CD14-positive monocyte (primary cell): ENCODE measurements around the gene USO1. TPM values are rescaled to one million over a fixed set of nuclear protein-coding genes. Genes with fewer than 3 reads are reported as not detected.

Source experiments
- DNase-seq, 3 donors: peaks; one replicate each; pipeline ENCODE4 v3.0.0-alpha.2; 2011 to 2022
- H2AFZ ChIP-seq: 2 replicates; pipeline ENCODE4 v1.6.0; 2012; ENCODE audit warnings: mild to moderate bottlenecking, low read depth, low read length, inconsistent platforms; ENCODE audit not compliant: insufficient read depth, poor library complexity, severe bottlenecking
- H3K27ac ChIP-seq, 2 donors: 1 replicate in 1 of 2; 2 replicates in 1 of 2; pipeline ENCODE4 v1.5.1; 2012 to 2013; ENCODE audit warnings: low read length in 2 of 2, control low read depth in 1 of 2, inconsistent platforms in 1 of 2, low read depth in 1 of 2, mild to moderate bottlenecking in 1 of 2
- H3K27me3 ChIP-seq, 2 donors: one replicate each; pipeline versions ENCODE4 v1.6.0 to v1.6.1; 2011 to 2013; ENCODE audit warnings: low read length in 2 of 2; ENCODE audit not compliant: control insufficient read depth in 2 of 2, insufficient read depth in 2 of 2
- H3K36me3 ChIP-seq, 2 donors: replicated peaks in 1 of 2; 1 replicate in 1 of 2; 2 replicates in 1 of 2; pipeline versions ENCODE4 v1.5.1 to v1.6.1; 2012 to 2013; ENCODE audit warnings: low read length in 2 of 2, control low read depth in 1 of 2, inconsistent platforms in 1 of 2, mild to moderate bottlenecking in 1 of 2; ENCODE audit not compliant: insufficient read depth in 2 of 2, control insufficient read depth in 1 of 2
- H3K4me1 ChIP-seq, 2 donors: 1 replicate in 1 of 2; 2 replicates in 1 of 2; pipeline versions ENCODE4 v1.5.1 to v1.6.1; 2012 to 2013; ENCODE audit warnings: low read length in 2 of 2, control low read depth in 1 of 2, inconsistent platforms in 1 of 2, mild to moderate bottlenecking in 1 of 2, moderate library complexity in 1 of 2; ENCODE audit not compliant: insufficient read depth in 2 of 2, control insufficient read depth in 1 of 2
- H3K4me2 ChIP-seq: replicated peaks from 2 replicates; pipeline ENCODE3; 2012; ENCODE audit warnings: low read length, moderate library complexity, mild to moderate bottlenecking; ENCODE audit not compliant: poor library complexity, severe bottlenecking; ENCODE audit errors: extremely low read depth
- H3K4me3 ChIP-seq, 3 experiments: fragments of 200-600 bp in 1 of 3; sonication (generic) in 1 of 3; replicated peaks in 1 of 3; 1 replicate in 2 of 3; 2 replicates in 1 of 3; pipeline ENCODE4 v1.5.1; 2011 to 2013; ENCODE audit warnings: low read length in 3 of 3, mild to moderate bottlenecking in 3 of 3, control low read depth in 2 of 3, low read depth in 2 of 3, inconsistent platforms in 1 of 3, moderate library complexity in 1 of 3
- H3K79me2 ChIP-seq: 2 replicates; pipeline ENCODE4 v1.6.0; 2012; ENCODE audit warnings: mild to moderate bottlenecking, control low read depth, inconsistent platforms, low read length, moderate library complexity; ENCODE audit not compliant: insufficient read depth
- H3K9ac ChIP-seq: 2 replicates; pipeline ENCODE4 v1.6.0; 2017; ENCODE audit warnings: low read length, mild to moderate bottlenecking; ENCODE audit not compliant: insufficient read depth, poor library complexity, severe bottlenecking
- H3K9me3 ChIP-seq, 2 donors: replicated peaks in 1 of 2; 1 replicate in 1 of 2; 2 replicates in 1 of 2; pipeline versions ENCODE4 v1.5.1 to v1.6.1; 2012 to 2013; ENCODE audit warnings: low read length in 2 of 2, control low read depth in 1 of 2; ENCODE audit not compliant: control insufficient read depth in 1 of 2, insufficient read depth in 1 of 2
- H4K20me1 ChIP-seq: 2 replicates; pipeline ENCODE4 v1.6.0; 2012; ENCODE audit warnings: mild to moderate bottlenecking, low read length, control low read depth, moderate library complexity; ENCODE audit not compliant: insufficient read depth
- H3K27ac Mint-ChIP-seq, 7 donors: one replicate each; pipeline ENCODE4 v1.8.0; 2020; ENCODE audit warnings: mild to moderate bottlenecking in 7 of 7, mixed read lengths in 7 of 7, moderate library complexity in 6 of 7, inconsistent platforms in 2 of 7
- H3K27me3 Mint-ChIP-seq, 3 donors: one replicate each; pipeline ENCODE4 v1.8.0; 2021 to 2022; ENCODE audit warnings: low read depth in 3 of 3, mild to moderate bottlenecking in 3 of 3, mixed read lengths in 3 of 3, moderate library complexity in 3 of 3, inconsistent platforms in 1 of 3
- H3K36me3 Mint-ChIP-seq, 2 donors: one replicate each; pipeline ENCODE4 v1.8.0; 2020; ENCODE audit warnings: mixed read lengths in 2 of 2, inconsistent platforms in 1 of 2, mild to moderate bottlenecking in 1 of 2
- H3K4me1 Mint-ChIP-seq: one replicate; pipeline ENCODE4 v1.8.0; 2020; ENCODE audit warnings: mild to moderate bottlenecking, mixed read lengths
- H3K4me3 Mint-ChIP-seq, 2 donors: one replicate each; pipeline ENCODE4 v1.8.0; 2020; ENCODE audit warnings: mild to moderate bottlenecking in 2 of 2, mixed read lengths in 2 of 2, moderate library complexity in 1 of 2
- H3K9me3 Mint-ChIP-seq, 7 donors: one replicate each; pipeline ENCODE4 v1.8.0; 2020 to 2022; ENCODE audit warnings: mixed read lengths in 7 of 7, mild to moderate bottlenecking in 6 of 7, moderate library complexity in 6 of 7, inconsistent platforms in 2 of 7
- CTCF ChIP-seq: fragments of 200-600 bp; IDR thresholded peaks from one replicate; pipeline ENCODE4 v1.8.0; 2022; ENCODE audit warnings: antibody characterized with exemption, mild to moderate bottlenecking
- WGBS: methylation state at CpG from one replicate; pipeline ENCODE4 v1.1.5; 2013; ENCODE audit warnings: missing lambda C conversion rate; ENCODE audit not compliant: insufficient coverage; 5-methylcytosine and 5-hydroxymethylcytosine counted together
- intact Hi-C, 2 donors: fragments of 100-400 bp; cut with micrococcal nuclease; formaldehyde crosslinking; loops; one replicate each; pipeline versions ENCODE4 v1.15.0 to v1.15.1; 2023
- polyA plus RNA-seq, 3 donors: library from polyadenylated mRNA; depleted of rRNA in 1 of 3; unstranded in 2 of 3; stranded (reverse) in 1 of 3; fragments of 300-500 nt in 2 of 3; fragments of >200 nt in 1 of 3; fragmentation: Illumina TruSeq in 2 of 3; gene quantifications; 1 replicate in 2 of 3; 2 replicates in 1 of 3; pipeline ENCODE4 v1.2.3, GENCODE V29; 2012 to 2021

Gene USO1
- polyA plus RNA-seq, 3 donors: 15.4 to 26.9 (median 17.5) TPM

- Mint-ChIP-seq H3K9me3 (peaks cover 0 to 3% (median 0%) of the 10 kb centered on the region in 7 donors), H3K4me1 (peaks cover 48% of the 10 kb centered on the region), H3K36me3 (peaks cover 0 to 6% of the 10 kb centered on the region in 2 donors), H3K27me3 (peaks cover 0 to 3% (median 0%) of the 10 kb centered on the region in 3 donors), H3K4me3 (no peak overlapping the region), H3K27ac (peak overlapping the region in 3 of 7 donors; percentile 7 to 99 (median 48))
- Histone ChIP-seq H3K27me3 (no peaks in the 10 kb centered on the region), H3K9me3 (no peaks in the 10 kb centered on the region), H4K20me1 (peaks cover 25% of the 10 kb centered on the region), H3K79me2 (peaks cover 71% of the 10 kb centered on the region), H3K27ac (peak overlapping the region in 1 of 2 donors; percentile 3), H3K4me2 (peak overlapping the region; percentile 18), H3K36me3 (peaks cover 0 to 5% of the 10 kb centered on the region in 2 donors), H3K9ac (no peak overlapping the region), H3K4me1 (peaks cover 25 to 32% of the 10 kb centered on the region in 2 donors), H2AFZ (no peak overlapping the region), H3K4me3 (no peak overlapping the region)
- intact Hi-C loops: loop anchor here (5.0 to 10.0 kb wide), 2 partner anchors 54 to 212 kb away; partner anchors contain the start of genes RCHY1 (in 2 of the 2), THAP6 (in 2 of the 2) and G3BP2 (in 1 of the 2)
- WGBS: 100% methylated on average over 1 of the region's 3 CpGs
- no peak for TF ChIP-seq CTCF
- no peak for DNase-seq
These were observed 2.2 kb downstream of the USO1 start for GRCh38 chr4:75726577-75726976.

DNA sequence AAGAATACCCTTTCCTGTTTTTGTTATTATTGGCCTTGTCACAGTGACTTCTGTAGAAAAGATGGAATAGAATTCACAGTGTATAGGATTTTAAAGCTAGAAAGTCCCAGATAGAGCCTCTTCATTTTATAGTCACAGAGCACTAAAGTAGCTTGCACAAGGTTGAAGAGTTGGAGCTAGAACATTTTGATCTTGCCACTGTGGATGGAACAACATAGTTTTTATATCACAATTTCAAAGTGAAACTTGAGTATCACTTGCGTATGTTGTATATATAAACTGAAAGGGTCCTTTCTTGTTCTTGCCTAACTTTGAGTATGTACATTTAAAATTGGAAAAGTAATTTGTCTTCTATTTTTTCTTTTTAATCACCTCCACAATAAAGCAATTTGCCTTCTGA lies 2.7 kb downstream of the USO1 start:
- Histone ChIP-seq H4K20me1 (peaks cover 25% of the 10 kb centered on the region), H3K79me2 (peaks cover 76% of the 10 kb centered on the region), H3K4me2 (peak overlapping the region; percentile 18), H3K27me3 (no peaks in the 10 kb centered on the region), H3K9ac (no peak overlapping the region), H3K27ac (peak overlapping the region in 1 of 2 donors; percentile 3), H3K9me3 (no peaks in the 10 kb centered on the region), H2AFZ (no peak overlapping the region), H3K36me3 (peaks cover 0 to 5% of the 10 kb centered on the region in 2 donors), H3K4me1 (peaks cover 25 to 32% of the 10 kb centered on the region in 2 donors), H3K4me3 (no peak overlapping the region)
- Mint-ChIP-seq H3K4me1 (peaks cover 47% of the 10 kb centered on the region), H3K4me3 (no peak overlapping the region), H3K36me3 (peaks cover 0 to 6% of the 10 kb centered on the region in 2 donors), H3K9me3 (peaks cover 0 to 3% (median 0%) of the 10 kb centered on the region in 7 donors), H3K27ac (peak overlapping the region in 3 of 7 donors; percentile 7 to 43 (median 12)), H3K27me3 (peaks cover 0 to 3% (median 0%) of the 10 kb centered on the region in 3 donors)
- intact Hi-C loops: loop anchor here (5.0 to 10.0 kb wide), 2 partner anchors 55 to 212 kb away; partner anchors contain the start of genes RCHY1 (in 2 of the 2), THAP6 (in 2 of the 2) and G3BP2 (in 1 of the 2)
- no CpG with 5 or more reads among the region's 1 CpG for WGBS
- no peak for TF ChIP-seq CTCF
- DNase-seq: no peak
